HepG2 (cell line): ENCODE data around the gene ZSCAN23. TPM values are rescaled to one million over a fixed set of nuclear protein-coding genes. Genes with fewer than 3 reads are reported as not detected.

ENCODE experiments used
- AFF4 ChIP-seq: sonication (generic); formaldehyde crosslinking; IDR thresholded peaks from 2 replicates; pipeline ENCODE4 v1.4.0; 2020; ENCODE audit warnings: missing genetic modification reagents
- AGO1 ChIP-seq: fragments of 200-400 bp; formaldehyde crosslinking; IDR thresholded peaks from 2 replicates; pipeline ENCODE4 v1.6.1; 2017; ENCODE audit warnings: mild to moderate bottlenecking, low read depth, low read length, moderate library complexity; ENCODE audit not compliant: poor library complexity, severe bottlenecking
- FIP1L1 ChIP-seq: fragments of 200-400 bp; formaldehyde crosslinking; IDR thresholded peaks from 2 replicates; pipeline ENCODE4 v1.6.1; 2018; ENCODE audit warnings: low read depth, mild to moderate bottlenecking, low read length, moderate library complexity, borderline replicate concordance; ENCODE audit not compliant: insufficient read depth
- GTF2F1 ChIP-seq: fragments of 150-350 bp; IDR thresholded peaks from 2 replicates; pipeline ENCODE4 v1.6.1; 2014; ENCODE audit warnings: low read length
- MTF2 ChIP-seq: sonication (generic); formaldehyde crosslinking; IDR thresholded peaks from 2 replicates; pipeline ENCODE4 v1.5.0; 2020; ENCODE audit warnings: missing genetic modification reagents, borderline replicate concordance
- RXRA ChIP-seq: sonication (generic); formaldehyde crosslinking; IDR thresholded peaks from 2 replicates; pipeline ENCODE4 v1.5.1; 2020; ENCODE audit warnings: missing genetic modification reagents
- SP1 ChIP-seq, 2 experiments: fragments of 450-650 bp in 1 of 2; sonication (generic) in 1 of 2; formaldehyde crosslinking in 1 of 2; IDR thresholded peaks; 2 replicates each; pipeline versions ENCODE4 v1.4.0 to v1.6.1; 2016 to 2020; ENCODE audit warnings: missing genetic modification reagents in 1 of 2
- TOE1 ChIP-seq: sonication (generic); formaldehyde crosslinking; IDR thresholded peaks from 2 replicates; pipeline ENCODE4 v1.4.0; 2020; ENCODE audit warnings: mild to moderate bottlenecking, missing genetic modification reagents
- ZBTB42 ChIP-seq: sonication (generic); formaldehyde crosslinking; IDR thresholded peaks from 2 replicates; pipeline ENCODE4 v1.5.0; 2020; ENCODE audit warnings: mild to moderate bottlenecking, missing genetic modification reagents
- ZEB1 ChIP-seq: IDR thresholded peaks from 2 replicates; pipeline ENCODE4 v1.6.1; 2012; ENCODE audit warnings: mild to moderate bottlenecking, low read depth, inconsistent platforms; ENCODE audit not compliant: insufficient replicate concordance
- ZNF256 ChIP-seq: sonication (generic); formaldehyde crosslinking; conservative IDR thresholded peaks from 2 replicates; pipeline ENCODE4 v1.4.0; 2020; ENCODE audit warnings: missing genetic modification reagents
- ZNF275 ChIP-seq: sonication (generic); formaldehyde crosslinking; IDR thresholded peaks from 2 replicates; pipeline ENCODE4 v1.8.0; 2022; ENCODE audit warnings: missing genetic modification reagents, mild to moderate bottlenecking, inconsistent platforms, borderline replicate concordance
- ZNF512 ChIP-seq: sonication (generic); formaldehyde crosslinking; IDR thresholded peaks from 2 replicates; pipeline ENCODE4 v1.4.0; 2020; ENCODE audit warnings: mild to moderate bottlenecking, missing genetic modification reagents
- ZNF558 ChIP-seq: sonication (generic); formaldehyde crosslinking; IDR thresholded peaks from 2 replicates; pipeline ENCODE4 v1.9.0; 2022; ENCODE audit warnings: mild to moderate bottlenecking, missing genetic modification reagents, borderline replicate concordance
- ZNF691 ChIP-seq: sonication (generic); formaldehyde crosslinking; IDR thresholded peaks from 2 replicates; pipeline ENCODE4 v1.4.0; 2020; ENCODE audit warnings: missing genetic modification reagents, low read depth, mild to moderate bottlenecking, borderline replicate concordance
- ZNF775 ChIP-seq: sonication (generic); formaldehyde crosslinking; IDR thresholded peaks from 2 replicates; pipeline ENCODE4 v1.4.0; 2020; ENCODE audit warnings: missing genetic modification reagents, mild to moderate bottlenecking, moderate library complexity, borderline replicate concordance
- ZNF776 ChIP-seq: sonication (generic); formaldehyde crosslinking; IDR thresholded peaks from 2 replicates; pipeline ENCODE4 v1.4.0; 2020; ENCODE audit warnings: mild to moderate bottlenecking, missing genetic modification reagents
- ZNF816 ChIP-seq: sonication (generic); formaldehyde crosslinking; IDR thresholded peaks from 2 replicates; pipeline ENCODE4 v1.8.0; 2022; ENCODE audit warnings: missing genetic modification reagents, mild to moderate bottlenecking, borderline replicate concordance
- polyA plus RNA-seq, 8 experiments: library from polyadenylated mRNA; depleted of rRNA in 3 of 8; stranded (reverse) in 7 of 8; unstranded in 1 of 8; fragments of >200 nt; fragmentation: Illumina TruSeq in 4 of 8; extraction: Trizol in 4 of 8; gene quantifications; 2 replicates each; pipeline versions ENCODE4 v1.2.1 to v1.2.3, GENCODE V29; 2011 to 2016; ENCODE audit warnings: low read depth in 4 of 8, missing spikeins in 1 of 8, mixed read lengths in 1 of 8; ENCODE audit not compliant: insufficient read depth in 1 of 8
- total RNA-seq, 5 experiments: library from RNA; depleted of rRNA; stranded (reverse); fragments of >200 nt; fragmentation: Illumina TruSeq; extraction: Trizol; gene quantifications; 2 replicates each; pipeline ENCODE4 v1.2.3, GENCODE V29; 2016; ENCODE audit warnings: low read depth in 1 of 5

ZSCAN23 gene
- total and polyA plus RNA-seq, 2 of the 13 experiments (the other 11 are each of a cell fraction or from before 2014, with no cell fraction given): 0.29 to 1.2 TPM

- TF ChIP-seq ZNF512 (CRISPR knock-in tag): no peak; the same call in 1 of the 2 replicates
- peak; percentile 19; the same call in 1 of the 2 replicates for TF ChIP-seq ZNF256 (CRISPR knock-in tag)
- TF ChIP-seq AFF4 (CRISPR knock-in tag): no peak
- TF ChIP-seq ZNF691: peak; percentile 69; the same call in 1 of the 2 replicates
- TF ChIP-seq SP1 (IDR thresholded peaks at IDR 0.05): no peak
- peak; percentile 62; the same call in 1 of the 2 replicates for TF ChIP-seq SP1 (CRISPR knock-in tag; IDR thresholded peaks at IDR 0.05)
- TF ChIP-seq ZBTB42 (CRISPR knock-in tag): no peak; the same call in 1 of the 2 replicates
- TF ChIP-seq ZNF558 (CRISPR knock-in tag): peak; percentile 91; the same call in 1 of the 2 replicates
- peak; percentile 98 for TF ChIP-seq ZNF776 (CRISPR knock-in tag)
- peak; percentile 65; the same call in 1 of the 2 replicates for TF ChIP-seq ZNF775 (CRISPR knock-in tag)
- TF ChIP-seq AGO1: no peak
- TF ChIP-seq FIP1L1: peak; percentile 72; the same call in 1 of the 2 replicates
- TF ChIP-seq ZNF816 (CRISPR knock-in tag): no peak
- TF ChIP-seq ZEB1: peak; percentile 91
- peak; percentile 99 for TF ChIP-seq ZNF275 (CRISPR knock-in tag)
- peak; percentile 93 for TF ChIP-seq MTF2 (CRISPR knock-in tag)
- peak; percentile 90; the same call in 1 of the 2 replicates for TF ChIP-seq TOE1 (CRISPR knock-in tag)
- 0 out of 2 replicates have a peak, but pooled peaks have one; percentile 59 for TF ChIP-seq GTF2F1
- peak; percentile 51; the same call in 1 of the 2 replicates for TF ChIP-seq RXRA (CRISPR knock-in tag)
Observed at GRCh38 chr6:28399350-28400121, 43.8 kb downstream of the ZSCAN23 start, which contains the start of gene ZSCAN12 (continued).
